Stimulated activated CD8-positive, alpha-beta memory T cell treated with anti-CD3 and anti-CD28 coated beads, Interleukin-15, amount 100 ng/mL, for 48 hours (primary cell): ENCODE results near the gene GNAQ.
"Not testable (repeated sequence)": the region's sequence is repeated elsewhere in the genome, so short reads cannot be mapped to it uniquely, and the experiment has no call there.

Source experiments
- DNase-seq, 2 donors: peaks; one replicate each; pipeline ENCODE4 v3.0.0-alpha.2; 2020; ENCODE audit warnings: low read depth in 2 of 2

The GNAQ gene

GRCh38 chr9:77878793-77879192 is 152.8 kb downstream of the GNAQ start:
- DNase-seq = not testable (repeated sequence)

- no peak for DNase-seq
These were observed 153.6 kb downstream of the GNAQ start for GRCh38 chr9:77877976-77878375.

GRCh38 chr9:77876590-77876989 is 155.0 kb downstream of the GNAQ start:
- no peak for DNase-seq

GRCh38 chr9:77876091-77876490 is 155.5 kb downstream of the GNAQ start:
- no peak for DNase-seq

- no peak for DNase-seq
These were observed 158.7 kb downstream of the GNAQ start for GRCh38 chr9:77872863-77873262.

GRCh38 chr9:77872177-77872576 is 159.4 kb downstream of the GNAQ start:
- DNase-seq = no peak

GRCh38 chr9:77871483-77871882 is 160.1 kb downstream of the GNAQ start:
- no peak for DNase-seq

GRCh38 chr9:77866878-77867277 is 164.7 kb downstream of the GNAQ start:
- DNase-seq = no peak

- no peak for DNase-seq
These were observed 166.1 kb downstream of the GNAQ start for GRCh38 chr9:77865385-77866047.

GRCh38 chr9:77864211-77864889 is 167.3 kb downstream of the GNAQ start:
- no peak for DNase-seq

- DNase-seq = not testable (repeated sequence)
These were observed 168.0 kb downstream of the GNAQ start for GRCh38 chr9:77863638-77864037.

- not testable (repeated sequence) for DNase-seq
These were observed 170.7 kb downstream of the GNAQ start for GRCh38 chr9:77860953-77861352.

- DNase-seq = no peak
These were observed 173.9 kb downstream of the GNAQ start for GRCh38 chr9:77857513-77858259.

- DNase-seq = no peak
These were observed 175.0 kb downstream of the GNAQ start for GRCh38 chr9:77856615-77857014.

GRCh38 chr9:77854916-77855311 is 176.7 kb downstream of the GNAQ start:
- DNase-seq = no peak

GRCh38 chr9:77854258-77854915 is 177.2 kb downstream of the GNAQ start:
- DNase-seq = no peak

GRCh38 chr9:77853716-77854115 is 177.9 kb downstream of the GNAQ start:
- no peak for DNase-seq

GRCh38 chr9:77851882-77852595 is 179.6 kb downstream of the GNAQ start:
- DNase-seq = no peak

- no peak for DNase-seq
These were observed 182.7 kb downstream of the GNAQ start for GRCh38 chr9:77848897-77849296.

- no peak for DNase-seq
These were observed 183.2 kb downstream of the GNAQ start for GRCh38 chr9:77848404-77848803.

- DNase-seq = no peak
These were observed 184.0 kb downstream of the GNAQ start for GRCh38 chr9:77847626-77848025.

- DNase-seq = no peak
These were observed 184.5 kb downstream of the GNAQ start for GRCh38 chr9:77847059-77847499.
